ENCODE results near the gene GGT6.

GGT6 gene

GRCh38 chr17:4573669-4574068 is 13.3 kb upstream of the GGT6 start:
- DNase-seq (ENCODE audit: low spot score), result no peak

DNA sequence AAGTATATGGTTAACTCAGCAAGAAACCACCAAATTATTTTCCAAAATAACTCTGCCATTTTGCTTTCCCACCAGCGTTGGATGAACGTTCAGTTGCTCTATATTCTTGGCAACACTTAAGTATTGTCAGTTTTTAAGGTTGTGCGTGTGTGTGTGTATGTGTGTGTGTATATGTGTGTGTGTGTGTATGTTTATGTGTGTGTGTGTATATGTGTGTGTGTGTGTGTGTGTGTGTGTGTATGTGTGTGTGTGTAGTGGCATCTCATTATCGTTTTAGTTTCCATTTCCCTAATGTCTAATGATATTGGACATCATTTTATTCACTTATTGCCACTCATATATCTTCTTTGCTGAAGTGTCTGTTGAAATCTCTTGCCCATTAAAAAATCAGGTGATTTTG is 12.7 kb upstream of the GGT6 start:
- DNase-seq (ENCODE audit: low spot score), result no peak

DNA sequence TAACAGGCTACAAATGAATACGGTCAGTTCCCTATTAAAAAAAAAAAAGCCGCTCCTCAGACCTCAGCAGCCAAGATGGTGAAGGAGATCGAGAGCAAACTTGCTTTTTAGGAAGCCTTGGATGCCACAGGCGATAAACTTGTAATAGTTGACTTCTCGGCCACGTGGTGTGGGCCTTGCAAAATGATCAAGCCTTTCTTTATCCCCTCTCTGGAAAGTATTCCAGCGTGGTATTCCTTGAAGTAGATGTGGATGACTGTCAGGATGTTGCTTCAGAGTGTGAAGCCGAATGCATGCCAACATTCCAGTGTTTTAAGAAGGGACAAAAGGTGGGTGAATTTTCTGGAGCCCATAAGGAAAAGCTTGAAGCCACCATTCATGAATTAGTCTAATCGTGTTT is 11.8 kb upstream of the GGT6 start:
- no peak for DNase-seq (ENCODE audit: low spot score)

- no peak for DNase-seq (ENCODE audit: low spot score)
Measured at GRCh38 chr17:4569591-4569990, 9.2 kb upstream of the GGT6 start.

DNA sequence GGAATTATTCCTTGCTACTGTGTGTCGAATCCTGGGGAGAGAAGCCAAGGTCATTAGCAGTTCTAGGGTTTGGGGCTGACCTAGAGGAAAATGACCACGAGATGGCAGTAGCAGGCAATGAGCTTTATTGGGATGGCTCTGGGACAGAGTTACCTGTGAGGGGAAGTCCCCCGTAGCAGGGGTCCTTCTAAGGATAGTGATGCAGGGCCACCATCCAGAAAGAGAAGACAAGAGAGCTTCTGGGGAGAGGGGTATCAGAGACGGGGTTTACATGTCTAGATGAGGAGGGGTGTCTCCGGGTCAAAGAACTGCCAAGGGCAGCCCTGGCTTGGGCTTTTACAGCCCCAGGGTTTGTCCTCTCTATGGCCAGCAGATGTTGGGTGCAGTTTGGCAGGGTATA is 6.4 kb upstream of the GGT6 start:
- DNase-seq (ENCODE audit: low spot score), result peak; percentile 71

- DNase-seq (ENCODE audit: low spot score), result peak; percentile 91
Measured at GRCh38 chr17:4565209-4566141, 5.1 kb upstream of the GGT6 start.

- DNase-seq (ENCODE audit: low spot score), result no peak
Measured at GRCh38 chr17:4562015-4562969, 1.9 kb upstream of the GGT6 start.

DNA sequence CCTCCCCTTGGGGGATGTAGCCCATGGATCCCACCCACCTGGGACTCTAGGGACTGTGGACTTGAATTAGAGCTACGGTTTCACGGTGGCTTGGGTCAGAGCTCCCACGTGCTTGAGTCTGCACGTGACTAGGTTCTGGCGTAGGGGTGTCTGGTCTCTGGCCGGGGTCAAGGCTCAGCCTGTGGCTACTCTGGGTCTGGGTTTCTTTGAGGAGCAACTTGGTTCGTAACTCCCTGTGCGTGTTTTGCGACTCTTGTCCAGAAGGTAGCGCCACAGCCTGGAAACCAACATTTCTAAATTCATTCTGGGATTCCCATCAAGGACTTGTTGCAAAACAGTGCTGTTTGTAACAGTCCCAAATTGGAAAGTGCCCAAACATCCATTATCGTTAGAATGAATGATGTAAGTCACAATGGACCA is 470 bp upstream of the GGT6 start:
- no peak for DNase-seq (ENCODE audit: low spot score)

DNA sequence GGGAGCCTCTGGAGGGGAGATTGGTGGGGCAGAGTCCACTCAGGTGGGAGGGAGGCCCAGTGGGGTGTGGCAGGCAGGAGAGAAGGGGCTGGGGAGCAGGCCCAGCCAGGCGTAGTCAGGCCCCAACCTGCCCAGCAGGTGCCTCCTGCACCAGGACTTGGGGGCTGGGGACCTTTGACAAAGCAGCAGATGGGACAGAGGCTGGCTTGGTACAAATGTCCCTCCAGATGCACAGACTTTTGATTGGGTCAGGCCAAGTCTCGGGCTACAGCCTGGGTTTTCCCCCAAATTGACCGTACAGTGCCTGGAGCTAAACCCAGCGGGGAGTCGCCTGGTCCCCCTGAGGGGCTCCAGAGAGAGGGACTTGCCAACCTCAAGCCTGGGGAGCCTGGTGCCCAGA is 411 bp downstream of the GGT6 start:
- no peak for DNase-seq (ENCODE audit: low spot score)

DNA sequence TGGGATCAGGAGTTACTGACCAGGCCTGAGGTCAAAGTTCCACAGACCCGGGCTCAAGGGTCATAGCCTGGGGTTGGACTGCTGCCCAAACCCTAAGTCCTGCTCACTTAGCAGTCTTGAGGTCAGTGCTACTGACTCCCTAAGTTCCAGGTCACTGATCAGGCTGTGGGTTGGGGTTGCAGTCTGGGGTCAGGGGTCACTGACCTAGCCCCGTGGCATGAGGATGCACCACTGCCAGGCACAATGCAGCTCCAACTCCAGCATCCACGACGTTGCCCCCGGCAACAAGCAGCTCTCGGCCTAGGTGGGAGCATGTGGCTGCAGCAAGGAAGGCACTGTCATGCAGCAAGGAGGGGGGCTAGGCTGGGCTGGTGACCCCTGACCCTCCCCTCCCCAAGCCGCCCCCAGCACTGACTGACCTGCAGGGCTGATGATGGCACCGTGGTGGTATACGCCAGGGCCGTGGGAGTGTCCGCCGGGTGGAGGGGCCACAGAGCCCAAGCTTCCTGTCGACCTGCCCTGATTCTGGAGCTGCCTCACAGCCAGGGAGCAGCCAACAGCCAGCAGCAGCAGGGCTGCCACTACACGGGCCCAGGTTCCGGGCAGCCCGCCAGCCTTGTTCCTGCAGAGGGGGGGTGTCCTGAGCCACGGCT is 1.1 kb downstream of the GGT6 start:
- DNase-seq (ENCODE audit: low spot score), result no peak

DNA sequence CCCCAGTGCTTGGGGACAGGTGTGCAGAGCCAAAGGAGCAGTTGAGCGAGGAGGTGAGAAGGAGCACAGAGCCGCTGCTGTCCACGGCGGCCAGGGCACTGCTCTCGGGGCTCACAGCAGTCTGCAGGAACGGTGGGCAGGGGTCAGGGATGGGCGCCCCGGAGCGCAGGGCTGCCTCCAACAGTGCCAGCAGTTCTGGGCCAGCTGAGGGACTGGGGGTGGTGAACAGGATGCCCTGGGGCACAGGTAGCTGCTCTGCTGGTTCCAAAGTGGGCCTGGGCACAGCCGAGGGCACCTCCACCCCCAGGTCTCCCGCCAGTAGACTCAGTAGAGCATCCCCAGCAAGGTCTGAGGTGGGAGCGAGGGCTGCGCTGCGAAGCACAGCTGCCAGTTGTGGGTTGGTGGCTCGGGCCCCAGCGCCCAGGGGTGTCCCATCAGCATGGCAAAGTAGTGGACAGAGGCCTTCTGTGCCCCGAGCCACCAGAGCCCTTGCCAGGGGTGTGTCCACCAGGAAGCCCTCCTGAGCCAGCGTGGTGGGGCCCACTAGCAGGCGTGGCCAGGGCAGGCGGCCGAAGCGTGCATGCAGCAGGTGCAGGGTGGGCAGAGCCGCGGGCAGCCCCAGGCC is 1.9 kb downstream of the GGT6 start:
- no peak for DNase-seq (ENCODE audit: low spot score)

GRCh38 chr17:4557626-4558346 is 2.6 kb downstream of the GGT6 start:
- no peak for DNase-seq (ENCODE audit: low spot score)

DNA sequence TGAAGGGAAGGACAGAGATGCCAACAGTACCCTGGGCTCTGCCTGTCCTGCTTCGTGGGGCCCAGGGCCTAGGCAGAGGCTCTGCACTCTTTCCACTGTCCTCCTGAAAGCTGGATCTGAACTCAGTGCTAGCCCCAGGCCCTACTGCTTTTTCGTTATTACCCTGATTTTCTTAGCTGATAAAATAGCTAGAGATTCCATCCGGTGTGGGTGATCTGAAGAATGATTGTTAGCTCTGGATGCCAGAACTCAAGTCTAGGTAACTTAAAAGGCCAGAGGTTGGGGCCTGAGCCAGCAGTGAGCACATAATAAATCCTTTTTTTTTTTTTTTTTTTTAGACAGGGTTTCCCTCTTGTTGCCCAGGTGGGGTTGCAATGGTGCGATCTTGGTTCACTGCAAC is 3.4 kb downstream of the GGT6 start:
- no peak for DNase-seq (ENCODE audit: low spot score)

DNA sequence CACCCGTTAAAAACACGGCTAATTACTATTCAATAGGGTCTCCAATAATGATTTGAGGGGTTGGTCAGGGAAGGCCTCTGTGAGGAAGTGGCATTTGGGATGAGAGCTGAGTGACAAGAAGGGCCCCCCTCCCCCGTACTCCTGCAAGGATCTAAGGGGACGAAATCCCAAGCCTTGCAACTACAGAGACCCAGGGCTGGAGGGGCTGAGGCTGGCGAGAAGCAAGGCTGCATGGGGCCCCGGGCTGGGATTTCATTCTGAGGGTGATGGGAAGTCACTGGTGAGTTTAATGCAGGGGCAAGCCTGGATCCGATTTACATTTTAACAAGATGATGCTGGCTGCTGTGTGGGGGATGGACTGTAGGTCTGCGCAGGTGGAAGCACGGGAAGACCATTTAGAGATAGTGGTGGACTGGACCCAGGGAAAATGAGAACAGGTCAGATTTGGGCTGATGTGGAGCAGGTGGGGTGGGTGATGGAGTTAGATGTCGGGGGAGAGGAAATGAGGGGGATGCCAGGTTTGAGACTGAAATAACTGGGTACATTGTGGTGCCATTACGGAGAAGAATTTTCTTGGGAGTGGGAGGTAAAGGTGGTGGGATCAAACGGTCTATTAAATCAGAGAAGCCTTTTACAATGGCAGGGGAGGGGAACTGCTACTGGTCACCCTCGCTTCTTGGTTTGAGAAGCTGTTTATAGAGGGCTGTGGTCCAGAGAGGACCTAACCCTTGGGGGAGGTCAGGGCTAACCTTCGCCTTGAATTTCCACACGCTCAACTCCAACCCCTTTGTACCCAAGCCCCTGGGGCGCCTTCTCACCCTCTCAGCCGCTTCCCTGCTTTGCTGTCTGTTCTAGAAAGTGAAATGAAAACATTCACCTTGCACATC is 4.3 kb downstream of the GGT6 start:
- DNase-seq (ENCODE audit: low spot score), result no peak

- peak; percentile 97 for DNase-seq (ENCODE audit: low spot score)
Measured at GRCh38 chr17:4554997-4555799, 5.2 kb downstream of the GGT6 start, which contains the start of gene MYBBP1A. TSS of gene MYBBP1A (minus strand) at chr17:4555384. CDS start at chr17:4555324, 60 bp downstream.

DNA sequence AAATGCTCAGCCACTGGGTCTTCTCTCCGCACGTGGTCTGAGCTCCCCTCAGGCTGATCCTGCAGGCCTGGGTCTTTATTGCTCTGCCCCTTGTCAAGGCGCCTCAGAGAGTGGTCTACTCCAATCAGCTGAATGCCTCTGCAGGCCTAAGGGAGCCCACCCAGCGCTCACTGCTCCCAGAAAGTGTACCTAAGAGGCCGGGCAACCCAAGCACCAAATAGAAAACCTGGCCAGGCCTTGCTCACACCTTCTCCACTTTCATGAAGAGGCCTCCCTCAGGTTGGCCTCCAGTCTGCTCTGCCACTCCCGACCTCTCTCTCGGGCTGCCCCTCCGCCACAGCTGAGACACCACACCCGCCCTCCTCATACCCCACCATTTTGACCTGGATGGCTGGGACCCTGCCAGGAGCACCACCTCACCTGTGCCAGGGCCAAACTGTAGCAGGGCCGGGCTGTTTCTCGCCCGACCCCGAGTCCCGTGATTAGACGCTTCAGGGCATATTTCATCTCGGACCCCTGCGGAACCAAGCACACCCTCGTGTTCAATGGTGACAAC is 5.9 kb downstream of the GGT6 start:
- DNase-seq (ENCODE audit: low spot score), result no peak

- DNase-seq (ENCODE audit: low spot score), result no peak
Measured at GRCh38 chr17:4553669-4554068, 6.7 kb downstream of the GGT6 start.

GRCh38 chr17:4551796-4552525 is 8.4 kb downstream of the GGT6 start:
- no peak for DNase-seq (ENCODE audit: low spot score)

Measured in Ammon's horn (tissue), 1 donor.